ENCODE data around the gene RAB20.
"Not testable (repeated sequence)": the region's sequence is repeated elsewhere in the genome, so short reads cannot be mapped to it uniquely, and the experiment has no call there.

The RAB20 gene

DNA sequence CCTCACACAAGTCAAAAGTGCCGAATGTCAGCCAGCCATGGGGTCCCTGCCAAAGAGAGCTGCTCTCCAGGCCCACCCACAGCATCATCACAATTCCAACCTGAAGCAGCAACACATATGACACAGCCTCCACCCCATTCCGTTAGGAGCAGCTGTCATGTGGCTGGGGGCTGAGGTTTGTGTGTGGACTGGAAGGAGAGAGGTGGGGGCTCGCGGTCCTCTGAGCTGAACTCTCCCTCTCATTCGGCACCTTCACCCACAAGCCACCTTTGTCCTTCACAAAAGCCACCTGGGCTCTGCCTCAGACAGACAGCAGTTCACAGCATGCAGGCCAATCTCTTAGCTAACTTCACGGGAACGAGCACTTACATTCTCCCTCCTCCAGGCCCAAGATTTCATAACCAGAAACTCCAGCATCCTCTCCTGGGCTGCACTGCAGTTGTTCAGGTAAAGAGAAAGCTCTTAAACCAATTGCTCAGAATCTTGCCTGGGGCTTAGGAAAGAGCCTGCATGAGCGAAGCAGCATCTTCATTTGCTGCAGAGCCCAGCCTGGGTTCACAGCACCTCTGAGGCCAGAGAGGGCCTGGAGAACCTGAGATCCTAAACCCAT, 7.2 kb downstream of the RAB20 start:
- no peak for DNase-seq

GRCh38 chr13:110553417-110553816, 8.1 kb downstream of the RAB20 start:
- DNase-seq = no peak

- DNase-seq = no peak
Measured at GRCh38 chr13:110552767-110553166, 8.8 kb downstream of the RAB20 start.

DNA sequence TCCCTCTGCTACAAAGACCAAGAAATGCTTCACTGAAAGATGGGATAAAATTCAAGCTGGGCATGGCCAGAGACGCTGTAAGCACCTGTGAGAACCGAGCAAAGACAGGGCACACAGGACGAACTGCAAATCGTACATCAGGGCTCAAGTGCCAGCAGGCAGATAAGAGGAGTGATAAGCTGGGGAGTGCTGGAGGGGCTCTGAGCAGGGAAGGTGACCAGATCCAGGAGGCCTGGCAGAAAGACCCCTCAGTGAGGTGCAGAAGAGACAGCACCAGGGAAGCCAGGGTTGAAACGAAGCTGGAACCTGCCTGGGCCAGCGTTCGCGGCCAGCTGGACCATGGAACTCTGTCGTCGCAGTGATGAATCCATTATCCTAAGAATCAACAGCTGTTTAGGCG, 10.2 kb downstream of the RAB20 start:
- no peak for DNase-seq

DNA sequence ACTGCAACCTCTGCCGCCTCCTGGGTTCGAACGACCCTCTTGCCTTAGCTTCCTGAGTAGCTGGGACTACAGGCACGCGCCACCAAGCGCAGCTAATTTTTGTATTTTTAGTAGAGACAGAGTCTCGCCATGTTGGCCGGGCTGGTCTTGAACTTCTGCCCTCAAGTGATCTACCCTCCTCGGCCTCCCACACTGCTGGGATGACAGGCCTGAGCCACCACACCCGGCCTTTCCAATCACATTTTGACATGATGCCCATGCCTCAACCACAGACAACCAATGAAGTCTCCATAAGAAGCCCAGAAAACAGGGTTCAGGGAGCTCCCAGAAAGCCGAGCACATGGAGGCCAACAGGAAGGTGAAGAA, 11.7 kb downstream of the RAB20 start:
- no peak for DNase-seq

- DNase-seq = no peak
Measured at GRCh38 chr13:110548891-110549794, 12.4 kb downstream of the RAB20 start.

DNA sequence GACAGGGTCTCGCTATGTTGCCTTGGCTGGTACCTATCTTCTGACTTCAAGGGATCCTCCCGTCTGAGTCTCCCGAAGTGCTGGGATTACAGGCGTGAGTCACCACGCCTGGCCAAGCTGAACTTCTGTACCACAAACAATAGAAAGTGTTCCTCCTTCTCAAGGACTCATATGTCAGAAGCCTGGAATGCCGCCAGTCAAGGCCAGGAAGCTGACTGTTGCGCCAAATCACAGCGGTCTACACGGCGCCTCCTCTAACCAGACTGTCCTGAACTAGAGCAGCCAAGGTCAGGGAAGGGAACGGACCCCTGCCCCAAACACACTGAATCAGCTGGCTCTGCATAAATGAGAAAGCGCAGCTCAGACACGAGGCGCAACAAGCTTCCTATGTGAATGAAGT, 14.6 kb downstream of the RAB20 start:
- no peak for DNase-seq

- no peak for DNase-seq
Measured at GRCh38 chr13:110546378-110546777, 15.1 kb downstream of the RAB20 start.

DNA sequence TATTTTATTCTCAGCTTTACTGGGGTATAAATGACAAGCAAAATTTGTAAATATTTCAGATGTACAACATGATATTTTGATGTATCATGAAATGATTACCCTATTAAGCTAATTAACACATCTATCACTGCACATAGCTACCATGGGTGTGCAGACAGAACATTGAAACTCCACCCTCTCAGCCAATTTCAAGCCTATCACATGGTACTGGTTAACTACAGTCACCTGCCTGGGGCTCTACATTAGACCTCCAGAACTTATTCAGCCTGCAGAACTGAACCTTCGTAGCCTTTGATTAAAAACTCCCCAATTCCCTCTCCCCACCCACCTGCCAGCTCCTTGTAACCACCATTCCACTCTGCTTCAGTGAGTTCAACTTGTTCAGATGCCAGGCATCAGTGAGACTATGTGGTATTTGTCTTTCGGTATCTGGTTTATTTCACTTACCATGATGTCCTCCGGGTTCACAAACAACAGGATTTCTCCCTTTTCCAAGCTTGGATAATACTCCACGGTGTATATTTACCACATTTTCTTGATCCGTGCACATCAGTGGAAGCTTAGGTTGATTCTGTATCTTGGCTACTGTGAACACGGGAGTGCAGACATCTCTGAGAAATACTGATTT, 19.2 kb downstream of the RAB20 start:
- DNase-seq = no peak

GRCh38 chr13:110541526-110541920, 20.0 kb downstream of the RAB20 start:
- no peak for DNase-seq

DNA sequence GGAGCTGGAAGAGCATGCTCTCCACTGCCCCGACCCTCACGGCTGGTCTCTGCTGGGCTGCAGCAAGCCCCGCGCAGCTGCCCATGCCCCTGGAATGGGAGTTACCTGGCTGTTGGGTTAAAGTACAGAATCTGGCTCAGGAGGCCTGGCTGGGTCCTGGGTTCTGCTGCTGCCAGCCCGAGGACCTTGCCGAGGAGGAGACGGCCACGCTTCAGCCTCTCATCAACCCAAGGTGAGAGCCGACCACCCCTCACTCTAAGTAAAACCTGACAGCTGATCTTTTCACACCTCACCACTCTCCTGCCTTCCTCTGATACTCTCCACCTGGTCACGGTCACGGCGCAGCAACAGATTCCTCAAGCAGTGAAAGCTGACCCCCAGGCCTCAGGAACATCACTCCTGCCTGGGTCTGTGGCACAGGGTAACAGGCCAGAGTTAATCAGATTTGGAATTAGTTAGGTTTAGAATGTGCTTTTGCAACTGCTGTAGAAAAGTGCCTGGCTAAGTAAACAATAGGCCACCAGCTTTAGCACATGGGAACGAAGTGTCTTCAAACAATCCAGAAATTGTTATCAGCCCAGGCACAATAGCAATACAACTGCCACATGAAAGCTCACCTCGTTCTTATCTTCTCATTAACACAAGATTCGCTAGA, 20.5 kb downstream of the RAB20 start:
- DNase-seq = no peak

GRCh38 chr13:110539894-110540293, 21.6 kb downstream of the RAB20 start:
- no peak for DNase-seq

DNA sequence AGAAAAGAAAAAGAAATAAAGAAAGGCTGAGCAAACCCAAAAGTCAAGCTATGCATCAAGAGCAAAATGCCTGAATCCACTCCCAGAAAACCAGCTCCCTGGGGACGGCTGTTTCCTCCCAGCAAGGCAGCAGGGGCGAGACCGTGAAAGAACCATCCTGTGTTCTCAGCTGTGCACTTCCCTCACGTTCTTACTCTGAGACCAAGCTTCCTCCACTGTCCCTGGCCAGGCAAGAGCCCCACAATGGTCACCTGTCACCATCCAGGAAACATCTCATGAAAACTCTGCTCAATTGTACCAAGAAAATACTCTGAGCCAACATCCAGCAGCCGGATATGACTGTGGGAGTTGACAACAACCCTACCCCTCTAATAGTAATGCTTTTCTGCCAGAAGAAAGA, 22.9 kb downstream of the RAB20 start:
- DNase-seq = no peak

DNA sequence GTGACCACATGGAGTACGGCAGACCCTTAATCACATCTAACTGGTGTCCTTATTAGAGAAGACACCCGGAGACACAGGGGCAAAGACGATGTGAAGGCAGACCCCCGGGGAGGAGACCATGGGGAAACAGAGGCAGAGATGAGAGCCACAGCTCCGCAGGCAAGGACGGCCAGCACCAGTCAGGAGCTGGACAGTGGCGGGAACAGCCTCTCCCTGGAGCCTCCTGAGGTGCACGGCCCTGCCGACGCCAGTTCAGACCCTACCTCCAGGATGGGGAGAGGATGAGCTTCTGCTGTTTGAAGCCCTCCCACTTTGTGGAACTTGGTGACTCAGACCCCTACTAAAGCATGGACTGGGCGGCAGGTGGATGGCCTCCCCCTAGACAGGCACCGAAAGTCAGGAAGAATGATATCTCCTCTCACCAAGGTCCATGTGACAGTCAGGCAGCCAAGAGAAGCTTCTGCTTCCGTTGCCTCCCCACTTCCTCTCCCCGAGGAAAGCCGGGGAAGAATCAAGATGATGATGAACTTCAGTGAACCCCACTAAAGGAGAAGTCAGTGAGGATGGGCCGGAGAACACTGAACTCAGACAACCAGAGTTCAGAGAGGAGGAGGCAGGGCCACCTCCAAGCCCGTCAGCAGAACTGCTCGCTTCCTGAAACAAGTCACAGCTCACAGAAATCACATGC, 25.4 kb downstream of the RAB20 start:
- no peak for DNase-seq

GRCh38 chr13:110535526-110535925, 26.0 kb downstream of the RAB20 start:
- no peak for DNase-seq

- DNase-seq = no peak
Measured at GRCh38 chr13:110533771-110534670, 27.5 kb downstream of the RAB20 start.

GRCh38 chr13:110532258-110532657, 29.3 kb downstream of the RAB20 start:
- not testable (repeated sequence) for DNase-seq

GRCh38 chr13:110531671-110532083, 29.8 kb downstream of the RAB20 start:
- no peak for DNase-seq

DNA sequence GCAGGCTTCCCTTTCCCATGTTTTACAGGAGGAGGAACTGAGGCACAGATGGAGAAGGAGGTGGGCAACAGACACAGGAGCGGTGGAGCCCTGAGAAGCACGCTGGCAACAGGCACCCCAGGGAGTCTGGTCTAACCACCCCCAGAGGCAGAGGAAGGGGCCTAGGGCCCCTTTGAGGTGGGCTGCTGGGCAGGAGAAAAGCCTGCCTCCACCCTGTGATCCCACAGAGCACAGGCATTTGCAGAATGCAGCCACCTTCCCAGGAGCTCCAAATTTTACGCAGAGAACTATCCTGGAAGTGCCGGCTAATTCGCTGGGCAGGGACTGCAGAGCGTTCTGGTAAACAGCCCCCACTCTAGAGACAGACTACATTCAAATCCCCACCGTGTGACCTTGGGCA, 30.4 kb downstream of the RAB20 start:
- DNase-seq = no peak

GRCh38 chr13:110529522-110530311, 31.8 kb downstream of the RAB20 start:
- no peak for DNase-seq

DNA sequence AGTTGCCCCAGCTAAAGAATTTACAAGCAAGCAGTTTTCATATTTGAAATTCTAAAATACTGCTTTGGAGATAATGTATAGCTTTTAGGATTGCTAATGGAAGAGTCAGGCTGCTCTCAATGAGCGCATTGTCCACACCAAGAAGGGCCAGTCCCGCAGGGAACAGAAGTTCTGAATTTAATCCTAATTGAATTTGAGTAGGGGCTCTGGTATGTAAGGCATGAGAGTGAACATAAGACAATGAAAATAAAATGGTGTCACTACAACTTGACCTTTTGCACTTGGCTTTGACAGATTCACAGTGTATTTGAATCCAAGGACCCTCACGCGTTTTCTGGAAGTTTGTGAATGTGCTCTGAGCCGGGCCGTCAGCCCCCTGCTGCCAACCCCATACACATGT, 32.6 kb downstream of the RAB20 start:
- no peak for DNase-seq
